CD4-positive, alpha-beta T cell (primary cell): Measurements from ENCODE around the gene PPP1CA. TPM values are rescaled to one million over a fixed set of nuclear protein-coding genes. Genes with fewer than 3 reads are reported as not detected.

Experiments
- ATAC-seq: fragments of 200-7000 bp; cut with Tn5 transposase; one replicate; pipeline ENCODE4 v1.10.0; 2022; ENCODE audit warnings: mild to moderate bottlenecking; ENCODE audit not compliant: poor library complexity
- CTCF ChIA-PET: fragments of 350-600 bp; sonication (Branson Sonifier 250); formaldehyde crosslinking; loops from one replicate; lab custom pipeline; 2021; ENCODE audit warnings: antibody characterized with exemption, inconsistent platforms; lab: Charles Lee
- POLR2A ChIA-PET: fragments of 350-600 bp; sonication (Branson Sonifier 250); formaldehyde crosslinking; loops from one replicate; lab custom pipeline; 2021; ENCODE audit warnings: antibody characterized with exemption, inconsistent platforms; lab: Charles Lee
- DNase-seq, 14 experiments: peaks; one replicate each; pipeline ENCODE4 v3.0.0-alpha.2; 2013 to 2020; ENCODE audit warnings: mixed read lengths in 2 of 14
- H3K27ac ChIP-seq, 2 donors: one replicate each; pipeline versions ENCODE4 v1.5.1 to v1.7.0; 2013; ENCODE audit warnings: low read length in 2 of 2, low read depth in 1 of 2, mild to moderate bottlenecking in 1 of 2
- H3K27me3 ChIP-seq, 2 experiments: 1 replicate in 1 of 2; 2 replicates in 1 of 2; pipeline versions ENCODE4 v1.6.1 to v1.7.0; 2013; ENCODE audit warnings: low read length in 2 of 2, control low read depth in 1 of 2, mild to moderate bottlenecking in 1 of 2, moderate library complexity in 1 of 2; ENCODE audit not compliant: insufficient read depth in 2 of 2, control insufficient read depth in 1 of 2
- H3K36me3 ChIP-seq: one replicate; pipeline ENCODE4 v1.6.1; 2013; ENCODE audit warnings: low read length, control low read depth; ENCODE audit not compliant: insufficient read depth
- H3K4me1 ChIP-seq: one replicate; pipeline ENCODE4 v1.6.1; 2013; ENCODE audit warnings: low read length, control low read depth; ENCODE audit not compliant: insufficient read depth
- H3K4me3 ChIP-seq: one replicate; pipeline ENCODE4 v1.5.1; 2013; ENCODE audit warnings: mild to moderate bottlenecking, low read length, moderate library complexity
- H3K9me3 ChIP-seq, 2 experiments: 1 replicate in 1 of 2; 2 replicates in 1 of 2; pipeline versions ENCODE4 v1.6.1 to v1.7.0; 2013; ENCODE audit warnings: low read length in 2 of 2, mild to moderate bottlenecking in 2 of 2, control low read depth in 1 of 2, moderate library complexity in 1 of 2; ENCODE audit not compliant: control insufficient read depth in 1 of 2, insufficient read depth in 1 of 2
- H3K27ac Mint-ChIP-seq: one replicate; pipeline ENCODE4 v1.8.0; 2020; ENCODE audit warnings: mixed read lengths
- H3K27me3 Mint-ChIP-seq: one replicate; pipeline ENCODE4 v1.8.0; 2021; ENCODE audit warnings: mixed read lengths
- H3K36me3 Mint-ChIP-seq: one replicate; pipeline ENCODE4 v1.8.0; 2021; ENCODE audit warnings: low read depth, mixed read lengths
- H3K4me1 Mint-ChIP-seq: one replicate; pipeline ENCODE4 v1.8.0; 2021; ENCODE audit warnings: low read depth, mixed read lengths
- H3K4me3 Mint-ChIP-seq: one replicate; pipeline ENCODE4 v1.8.0; 2020; ENCODE audit warnings: mild to moderate bottlenecking, mixed read lengths
- H3K9me3 Mint-ChIP-seq: one replicate; pipeline ENCODE4 v1.8.0; 2020; ENCODE audit warnings: mixed read lengths
- CTCF ChIP-seq: fragments of 200-600 bp; IDR thresholded peaks from one replicate; pipeline ENCODE4 v1.8.0; 2022; ENCODE audit warnings: antibody characterized with exemption, mild to moderate bottlenecking
- intact Hi-C, 2 experiments: fragments of 100-400 bp; cut with DNase I in 1 of 2; cut with micrococcal nuclease in 1 of 2; formaldehyde crosslinking; loops; one replicate each; pipeline versions ENCODE4 v1.15.1 to v1.9.0; 2023 to 2025; cut with DNase I, micrococcal nuclease
- total RNA-seq, 174 experiments: library from RNA in 2 of 174; stranded (reverse) in 2 of 174; gene quantifications; one replicate each; pipeline ENCODE4 v1.2.3 and lab custom pipeline; 2021 to 2026

PPP1CA gene
- total RNA-seq, 2 experiments from 2014 or later = 42.0 to 45.5 TPM

- ATAC-seq (no peak), DNase-seq (no peak)
- CTCF ChIA-PET = interaction anchor here (0.8 to 10.0 kb wide), 14 partner anchors 10 to 149 kb away, joined by 3 to 241 read pairs (median 6); partner anchors contain the start of genes CLCF1, PITPNM1 and RAD9A
- no peak overlapping the region for H3K4me3 ChIP-seq
- peaks cover 58% of the 10 kb centered on the region for H3K4me1 ChIP-seq
- H3K9me3 ChIP-seq = no peaks in the 10 kb centered on the region
- TF ChIP-seq CTCF = no peak
- H3K36me3 ChIP-seq = peaks cover 2% of the 10 kb centered on the region
- no peak overlapping the region for H3K27ac ChIP-seq
- H3K27ac Mint-ChIP-seq = peak overlapping the region; percentile 58
- peak overlapping the region; percentile 75 for H3K4me3 Mint-ChIP-seq
- no peaks in the 10 kb centered on the region for H3K27me3 ChIP-seq
- H3K27me3 Mint-ChIP-seq = no peaks in the 10 kb centered on the region
- peaks cover 8% of the 10 kb centered on the region for H3K36me3 Mint-ChIP-seq
- intact Hi-C loops = loop anchor here (2.0 to 10.0 kb wide), 3 partner anchors 150 to 402 kb away; partner anchors contain the start of genes ACY3 (in 1 of the 2) and PC (in 1 of the 2)
- no peaks in the 10 kb centered on the region for H3K9me3 Mint-ChIP-seq
- POLR2A ChIA-PET = interaction anchor here (0.8 to 2.1 kb wide), 9 partner anchors 12 to 61 kb away, joined by 3 to 11 read pairs (median 4); partner anchors contain the start of genes CLCF1, PPP1CA and RAD9A
- peaks cover 35% of the 10 kb centered on the region for H3K4me1 Mint-ChIP-seq
Observed at GRCh38 chr11:67356387-67356863, 45.2 kb downstream of the PPP1CA start.

- DNase-seq = no peak
- Histone ChIP-seq H3K4me3 (no peak overlapping the region), H3K27me3 (no peaks in the 10 kb centered on the region), H3K4me1 (peaks cover 63% of the 10 kb centered on the region), H3K36me3 (peaks cover 5% of the 10 kb centered on the region), H3K9me3 (no peaks in the 10 kb centered on the region), H3K27ac (no peak overlapping the region)
- ATAC-seq = no peak
- H3K36me3 Mint-ChIP-seq = peaks cover 14% of the 10 kb centered on the region
- H3K4me1 Mint-ChIP-seq = peaks cover 40% of the 10 kb centered on the region
- H3K9me3 Mint-ChIP-seq = no peaks in the 10 kb centered on the region
- H3K4me3 Mint-ChIP-seq = no peak overlapping the region
- H3K27me3 Mint-ChIP-seq = no peaks in the 10 kb centered on the region
- ChIA-PET CTCF (interaction anchor here (0.8 to 10.0 kb wide), 10 partner anchors 9 to 135 kb away, joined by 3 to 241 read pairs (median 6); partner anchors contain the start of genes CLCF1 and RAD9A), POLR2A (interaction anchor here (1.0 to 2.1 kb wide), 7 partner anchors 12 to 36 kb away, joined by 3 to 11 read pairs (median 4); partner anchors contain the start of genes CLCF1 and RAD9A)
- TF ChIP-seq CTCF = no peak
- intact Hi-C loops = loop anchor here (2.0 to 10.0 kb wide), 3 partner anchors 151 to 401 kb away; partner anchors contain the start of genes ACY3 (in 1 of the 2) and PC (in 1 of the 2)
- H3K27ac Mint-ChIP-seq = peak overlapping the region; percentile 17
Observed at GRCh38 chr11:67355794-67356386, 45.8 kb downstream of the PPP1CA start.

- ATAC-seq (no peak), DNase-seq (no peak)
- H3K27me3 Mint-ChIP-seq = no peaks in the 10 kb centered on the region
- intact Hi-C loops = loop anchor here (10.0 kb wide), 2 partner anchors 300 to 400 kb away; partner anchors contain the start of genes ACY3 (in 1 of the 2) and PC (in 1 of the 2)
- ChIA-PET CTCF (interaction anchor here (1.4 to 10.0 kb wide), 3 partner anchors 9 to 27 kb away, joined by 7 to 241 read pairs (median 20); no protein-coding TSS in a partner anchor), POLR2A (interaction anchor here (1.0 to 4.3 kb wide), 4 partner anchors 11 to 67 kb away, joined by 3 to 23 read pairs (median 4); partner anchors contain the start of genes ANKRD13D and CLCF1)
- H3K4me1 ChIP-seq = peaks cover 67% of the 10 kb centered on the region
- no peaks in the 10 kb centered on the region for H3K9me3 ChIP-seq
- peak overlapping the region; percentile 30 for H3K4me3 Mint-ChIP-seq
- no peak overlapping the region for H3K4me3 ChIP-seq
- H3K27me3 ChIP-seq = no peaks in the 10 kb centered on the region
- peak overlapping the region; percentile 94 to 100 for H3K27ac ChIP-seq
- peak overlapping the region; percentile 99 for H3K27ac Mint-ChIP-seq
- no peak for TF ChIP-seq CTCF
- peaks cover 5% of the 10 kb centered on the region for H3K36me3 ChIP-seq
- no peaks in the 10 kb centered on the region for H3K9me3 Mint-ChIP-seq
- peaks cover 42% of the 10 kb centered on the region for H3K4me1 Mint-ChIP-seq
- peaks cover 14% of the 10 kb centered on the region for H3K36me3 Mint-ChIP-seq
Observed at GRCh38 chr11:67355023-67355793, 46.5 kb downstream of the PPP1CA start.
